Endodermal cell (in vitro differentiated cells): ENCODE results near the gene SMARCE1. TPM values are rescaled to one million over a fixed set of nuclear protein-coding genes. Genes with fewer than 3 reads are reported as not detected.

Experiments
- DNase-seq: peaks from one replicate; pipeline ENCODE4 v3.0.0-alpha.2; 2017
- H3K27ac ChIP-seq: 2 replicates; pipeline ENCODE4 v1.5.1; 2013; ENCODE audit warnings: mild to moderate bottlenecking, low read depth, low read length, moderate library complexity
- H3K27me3 ChIP-seq: 2 replicates; pipeline ENCODE4 v1.6.1; 2013; ENCODE audit warnings: mild to moderate bottlenecking, low read length, moderate library complexity; ENCODE audit not compliant: insufficient read depth, control insufficient read depth, poor library complexity, severe bottlenecking
- H3K36me3 ChIP-seq: 2 replicates; pipeline ENCODE4 v1.7.0; 2013; ENCODE audit warnings: mild to moderate bottlenecking, low read length, moderate library complexity; ENCODE audit not compliant: control insufficient read depth, insufficient read depth
- H3K4me1 ChIP-seq: one replicate; pipeline ENCODE4 v1.7.0; 2013; ENCODE audit warnings: low read length; ENCODE audit not compliant: control insufficient read depth, insufficient read depth
- H3K4me3 ChIP-seq: 2 replicates; pipeline ENCODE4 v1.5.1; 2013; ENCODE audit warnings: mild to moderate bottlenecking, low read length, moderate library complexity
- H3K9ac ChIP-seq: 2 replicates; pipeline ENCODE4 v1.6.1; 2013; ENCODE audit warnings: mild to moderate bottlenecking, low read length, moderate library complexity; ENCODE audit not compliant: poor library complexity, severe bottlenecking; ENCODE audit errors: extremely low read depth
- H3K9me3 ChIP-seq: 2 replicates; pipeline ENCODE4 v1.6.1; 2013; ENCODE audit warnings: mild to moderate bottlenecking, low read length, moderate library complexity; ENCODE audit not compliant: control insufficient read depth
- H3K27ac Mint-ChIP-seq: 2 replicates; pipeline ENCODE4 v1.8.0; 2020; ENCODE audit warnings: mixed read lengths
- H3K27me3 Mint-ChIP-seq: 2 replicates; pipeline ENCODE4 v1.8.0; 2021; ENCODE audit warnings: mild to moderate bottlenecking, mixed read lengths; ENCODE audit not compliant: insufficient read depth
- H3K36me3 Mint-ChIP-seq: 2 replicates; pipeline ENCODE4 v1.8.0; 2020; ENCODE audit warnings: low read depth, mixed read lengths
- H3K4me1 Mint-ChIP-seq: 2 replicates; pipeline ENCODE4 v1.8.0; 2020; ENCODE audit warnings: mixed read lengths
- H3K4me3 Mint-ChIP-seq: 2 replicates; pipeline ENCODE4 v1.8.0; 2020; ENCODE audit warnings: mild to moderate bottlenecking, moderate library complexity, mixed read lengths
- H3K9me3 Mint-ChIP-seq: 2 replicates; pipeline ENCODE4 v1.8.0; 2020; ENCODE audit warnings: mild to moderate bottlenecking, mixed read lengths
- CTCF ChIP-seq: fragments of 200-600 bp; sonication (generic); conservative IDR thresholded peaks from 2 replicates; pipeline ENCODE4 v1.5.0; 2021; ENCODE audit warnings: antibody characterized with exemption, mild to moderate bottlenecking
- WGBS, 2 experiments: methylation state at CpG; one replicate each; pipeline versions ENCODE4 v1.1.5 to v1.1.7; 2013; ENCODE audit warnings: missing lambda C conversion rate in 2 of 2, mixed read lengths in 1 of 2; ENCODE audit not compliant: insufficient coverage in 1 of 2, insufficient read length in 1 of 2; 5-methylcytosine and 5-hydroxymethylcytosine counted together
- total RNA-seq, 2 donors: library from RNA; stranded (reverse); fragmentation: NEBNext Ultra II Directional in 1 of 2; extraction: Animal tissue kit (Norgen Biotek cat#: 25700) in 1 of 2; gene quantifications; 2 replicates in 1 of 2; 3 replicates in 1 of 2; pipeline ENCODE4 v1.2.1, GENCODE V29; 2021

The SMARCE1 gene
- total RNA-seq, 2 donors from 2014 or later: 156 to 191 TPM

GRCh38 chr17:40598619-40599467 is 48.8 kb downstream of the SMARCE1 start:
- no peaks in the 10 kb centered on the region for H3K9me3 ChIP-seq
- H3K27me3 ChIP-seq: no peaks in the 10 kb centered on the region
- Mint-ChIP-seq H3K9me3 (peaks cover 3% of the 10 kb centered on the region), H3K4me3 (no peak overlapping the region), H3K27ac (no peak overlapping the region), H3K36me3 (no peaks in the 10 kb centered on the region), H3K4me1 (peaks cover 12% of the 10 kb centered on the region), H3K27me3 (peaks cover 6% of the 10 kb centered on the region)
- H3K27ac ChIP-seq: no peak overlapping the region
- no peak overlapping the region for H3K9ac ChIP-seq
- no peak for TF ChIP-seq CTCF
- no peak overlapping the region for H3K4me3 ChIP-seq
- H3K36me3 ChIP-seq: no peaks in the 10 kb centered on the region
- WGBS, 2 experiments: 92 to 93% methylated on average over 14 to 19 of the region's 20 CpGs
- H3K4me1 ChIP-seq: no peaks in the 10 kb centered on the region
- peak; percentile 41 for DNase-seq

- no peak overlapping the region for H3K27ac Mint-ChIP-seq
- Histone ChIP-seq H3K9ac (no peak overlapping the region), H3K4me3 (no peak overlapping the region), H3K27me3 (no peaks in the 10 kb centered on the region), H3K27ac (no peak overlapping the region), H3K4me1 (no peaks in the 10 kb centered on the region), H3K9me3 (no peaks in the 10 kb centered on the region), H3K36me3 (no peaks in the 10 kb centered on the region)
- no peaks in the 10 kb centered on the region for H3K36me3 Mint-ChIP-seq
- H3K4me1 Mint-ChIP-seq: peaks cover 12% of the 10 kb centered on the region
- no peak overlapping the region for H3K4me3 Mint-ChIP-seq
- WGBS, 2 experiments: 74 to 100% methylated on average over 3 to 5 of the region's 5 CpGs
- no peak for DNase-seq
- peaks cover 7% of the 10 kb centered on the region for H3K27me3 Mint-ChIP-seq
- no peak for TF ChIP-seq CTCF
- peaks cover 3% of the 10 kb centered on the region for H3K9me3 Mint-ChIP-seq
These were observed 49.4 kb downstream of the SMARCE1 start for GRCh38 chr17:40598301-40598618.

- H3K27me3 Mint-ChIP-seq: peaks cover 8% of the 10 kb centered on the region
- H3K27ac Mint-ChIP-seq: no peak overlapping the region
- DNase-seq: no peak
- Histone ChIP-seq H3K27ac (no peak overlapping the region), H3K9me3 (no peaks in the 10 kb centered on the region), H3K36me3 (no peaks in the 10 kb centered on the region), H3K4me1 (no peaks in the 10 kb centered on the region), H3K4me3 (no peak overlapping the region), H3K27me3 (no peaks in the 10 kb centered on the region), H3K9ac (no peak overlapping the region)
- no peak overlapping the region for H3K4me3 Mint-ChIP-seq
- no peaks in the 10 kb centered on the region for H3K36me3 Mint-ChIP-seq
- no peak for TF ChIP-seq CTCF
- H3K4me1 Mint-ChIP-seq: peaks cover 12% of the 10 kb centered on the region
- 89 to 91% methylated on average over 9 of the region's 9 CpGs for WGBS, 2 experiments
- H3K9me3 Mint-ChIP-seq: peaks cover 3% of the 10 kb centered on the region
These were observed 49.9 kb downstream of the SMARCE1 start for GRCh38 chr17:40597556-40598300.
